GM21528 (cell line): ENCODE measurements around the gene FLT1.

Experiments used
- ATAC-seq: cut with Tn5 transposase; IDR thresholded peaks from one replicate; pipeline ENCODE4 v1.9.1; 2021; ENCODE audit warnings: mild to moderate bottlenecking, moderate library complexity; ENCODE audit not compliant: unreplicated experiment, low FRiP score

The FLT1 gene

DNA sequence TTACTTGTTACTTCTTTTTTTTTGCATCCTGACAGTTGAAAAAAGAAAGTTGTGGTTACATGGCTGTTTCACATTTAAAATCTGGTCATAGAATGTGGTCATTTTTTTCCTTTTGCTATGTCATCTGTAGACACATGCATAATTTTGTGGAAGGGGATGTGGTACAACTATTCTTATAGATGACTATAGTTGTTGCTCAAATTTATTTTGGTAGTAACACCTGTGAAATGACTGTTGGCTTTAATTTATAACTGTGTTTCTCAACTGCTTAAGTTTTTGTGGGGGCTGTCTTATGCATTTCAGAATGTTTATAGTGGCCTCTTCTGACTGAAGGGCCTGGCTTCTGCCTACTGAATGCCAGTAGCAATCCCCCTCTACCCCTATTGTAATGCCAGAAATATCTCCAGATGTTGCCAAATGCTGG lies 226.1 kb downstream of the FLT1 start:
- ATAC-seq, result peak; percentile 98

DNA sequence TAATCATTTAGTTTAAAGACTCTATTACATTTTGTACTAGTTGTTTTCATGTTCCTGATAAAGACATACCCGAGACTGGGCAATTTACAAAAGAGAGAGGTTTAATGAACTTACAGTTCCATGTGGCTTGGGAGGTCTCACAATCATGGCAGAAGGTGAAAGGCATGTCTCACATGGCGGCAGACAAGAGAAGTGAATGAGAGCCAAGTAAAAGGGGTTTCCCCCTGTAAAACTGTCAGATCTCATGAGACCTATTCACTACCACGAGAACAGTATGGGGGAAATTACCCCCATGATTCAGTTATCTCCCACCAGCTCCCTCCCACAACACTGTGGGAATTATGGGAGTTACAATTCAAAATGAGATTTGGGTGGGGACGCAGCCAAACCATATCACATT lies 227.4 kb downstream of the FLT1 start:
- no peak for ATAC-seq

DNA sequence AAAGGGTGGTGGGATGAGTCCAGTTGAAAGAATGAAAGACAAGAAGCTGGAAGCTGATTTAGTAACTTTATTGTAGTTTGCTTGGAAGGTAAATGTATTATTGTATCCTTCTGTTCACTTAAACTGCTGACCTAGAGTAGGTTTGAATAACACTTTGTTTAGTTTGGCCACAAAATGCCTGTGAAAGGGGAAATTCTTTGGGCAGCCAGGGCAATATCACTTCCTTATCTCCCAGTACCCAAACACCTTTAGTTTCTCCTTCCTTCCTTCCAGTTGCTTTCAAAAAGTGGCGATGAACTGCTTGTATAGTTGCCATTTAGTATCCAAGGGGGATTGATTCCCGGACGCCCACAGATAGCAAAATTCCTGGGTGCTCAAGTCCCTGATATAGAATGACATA lies 236.5 kb downstream of the FLT1 start:
- ATAC-seq, result no peak

DNA sequence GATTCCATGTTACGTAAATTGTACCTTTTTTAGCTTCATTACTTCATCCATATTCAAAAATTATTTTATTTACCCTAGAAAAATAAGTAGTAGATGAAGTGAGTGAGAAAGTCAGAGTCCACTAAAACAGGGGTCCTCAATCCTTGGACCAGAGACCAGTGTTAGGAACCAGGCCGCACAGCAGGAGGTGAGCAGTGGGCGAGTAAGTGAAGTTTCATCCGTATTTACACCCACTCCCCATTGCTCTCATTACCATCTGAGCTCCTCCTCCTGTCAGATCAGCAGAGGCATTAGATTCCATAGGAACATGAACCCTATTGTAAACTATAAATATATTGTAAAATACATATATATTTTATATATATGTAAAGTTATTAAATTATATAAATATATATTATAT lies 237.6 kb downstream of the FLT1 start:
- ATAC-seq, result no peak

DNA sequence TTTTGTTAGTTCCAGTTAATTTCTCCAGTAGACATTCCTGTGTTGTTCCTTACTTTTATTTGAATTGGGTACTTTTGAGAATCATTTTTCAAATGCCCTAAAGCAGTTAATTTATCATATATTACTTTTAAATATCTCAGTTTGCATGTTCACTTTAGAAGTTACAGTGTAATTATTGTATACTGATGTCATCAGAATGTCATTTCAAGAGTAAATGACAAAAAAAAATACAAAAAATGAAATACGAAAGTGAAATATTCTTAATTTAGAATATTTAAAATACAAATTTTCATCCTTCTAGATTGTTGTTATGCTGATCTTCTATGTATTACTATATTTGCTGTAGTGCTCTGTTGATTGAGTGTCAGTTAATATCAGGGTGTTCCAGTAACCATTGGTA lies 242.4 kb downstream of the FLT1 start:
- no peak for ATAC-seq

DNA sequence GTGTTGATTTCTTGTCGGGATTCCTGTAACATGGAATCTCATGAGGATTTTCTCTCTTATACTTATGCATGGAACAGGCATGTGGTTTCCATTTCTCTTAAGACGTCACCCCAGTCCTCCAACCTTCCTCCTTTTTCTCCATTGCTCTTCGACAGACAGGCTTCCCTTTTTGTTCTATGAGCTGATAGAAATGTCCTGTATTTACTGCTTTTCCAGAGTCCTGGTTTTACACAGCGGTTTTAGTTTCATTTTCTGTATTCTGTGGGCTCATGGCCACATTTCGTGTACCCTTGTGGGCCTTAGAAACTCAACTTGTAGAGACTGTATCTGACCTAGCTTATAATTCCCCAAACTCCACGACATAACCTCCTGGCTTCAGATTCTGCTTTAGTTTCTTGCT lies 243.5 kb downstream of the FLT1 start:
- no peak for ATAC-seq

DNA sequence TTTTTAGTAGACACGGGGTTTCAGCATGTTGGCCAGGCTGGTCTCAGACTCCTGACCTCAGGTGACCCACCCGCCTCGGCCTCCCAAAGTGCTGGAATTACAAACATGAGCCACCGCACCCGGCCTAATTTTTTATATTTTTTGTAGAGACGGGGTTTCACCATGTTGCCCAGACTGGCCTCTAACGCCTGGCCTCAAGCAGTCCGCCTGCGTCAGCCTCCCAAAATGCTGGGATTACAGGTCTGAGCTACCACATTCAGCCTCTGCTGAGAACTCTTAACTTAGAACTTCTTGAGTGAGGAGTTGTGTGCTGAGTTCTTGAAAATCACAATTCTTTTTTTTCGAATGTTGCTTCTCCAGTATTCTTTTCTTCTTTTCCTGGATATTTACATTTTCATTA lies 244.4 kb downstream of the FLT1 start:
- no peak for ATAC-seq
